Esophagus muscularis mucosa (tissue), 4 donors: ENCODE results near the gene GAS6. TPM values are rescaled to one million over a fixed set of nuclear protein-coding genes. Genes with fewer than 3 reads are reported as not detected.

ENCODE experiments used
- DNase-seq: peaks from one replicate; pipeline ENCODE4 v3.0.0-alpha.2; 2017; ENCODE audit errors: extremely low spot score
- H3K27ac ChIP-seq, 4 donors: fragments of 200-600 bp; sonication (generic); replicated peaks in 1 of 4; 1 replicate in 3 of 4; 2 replicates in 1 of 4; pipeline ENCODE4 v1.5.1; 2016 to 2019; ENCODE audit warnings: mild to moderate bottlenecking in 1 of 4
- H3K27me3 ChIP-seq, 4 donors: fragments of 200-600 bp; sonication (generic); one replicate each; pipeline versions ENCODE4 v1.5.1 to v1.6.0; 2016 to 2019
- H3K36me3 ChIP-seq, 4 donors: fragments of 200-600 bp; sonication (generic); one replicate each; pipeline ENCODE4 v1.5.1; 2016 to 2019
- H3K4me1 ChIP-seq, 4 donors: fragments of 200-600 bp; sonication (generic); one replicate each; pipeline ENCODE4 v1.5.1; 2016 to 2019
- H3K4me3 ChIP-seq, 4 donors: fragments of 200-600 bp; sonication (generic); 1 replicate in 2 of 4; 2 replicates in 2 of 4; pipeline ENCODE4 v1.5.1; 2016 to 2019; ENCODE audit warnings: mild to moderate bottlenecking in 4 of 4, moderate library complexity in 1 of 4
- H3K9me3 ChIP-seq, 4 donors: fragments of 200-600 bp; sonication (generic); 1 replicate in 3 of 4; 2 replicates in 1 of 4; pipeline ENCODE4 v1.5.1; 2016 to 2019
- CTCF ChIP-seq, 3 experiments: fragments of 200-600 bp in 2 of 3; fragments of 450-650 bp in 1 of 3; sonication (generic) in 2 of 3; IDR thresholded peaks; one replicate each; pipeline ENCODE4 v1.5.1; 2017 to 2019; ENCODE audit warnings: antibody characterized with exemption in 3 of 3, mild to moderate bottlenecking in 2 of 3, moderate library complexity in 1 of 3
- EP300 ChIP-seq: sonication (generic); formaldehyde crosslinking; IDR thresholded peaks from one replicate; pipeline ENCODE4 v1.6.1; 2017; ENCODE audit warnings: antibody characterized with exemption
- POLR2A ChIP-seq: fragments of 450-650 bp; IDR thresholded peaks from one replicate; pipeline ENCODE4 v1.6.1; 2017; ENCODE audit warnings: antibody characterized with exemption, moderate library complexity, mild to moderate bottlenecking, low read depth
- POLR2AphosphoS5 ChIP-seq, 2 donors: sonication (generic); formaldehyde crosslinking; IDR thresholded peaks; one replicate each; pipeline ENCODE4 v1.6.1; 2017; ENCODE audit warnings: antibody characterized with exemption in 2 of 2
- WGBS: methylation state at CpG from one replicate; pipeline ENCODE4 v1.1.5; 2018; 5-methylcytosine and 5-hydroxymethylcytosine counted together
- intact Hi-C: fragments of 100-400 bp; cut with DNase I; formaldehyde crosslinking; loops from one replicate; pipeline ENCODE4 v1.15.1; 2023
- total RNA-seq, 4 donors: library from RNA; depleted of rRNA; stranded (reverse); fragments of >200 nt; gene quantifications; one replicate each; pipeline versions ENCODE4 v1.1.0 to v1.2.1, GENCODE V29; 2016

Gene GAS6
- total RNA-seq, 4 donors from 2014 or later, result 241 to 459 (median 346) TPM

DNA sequence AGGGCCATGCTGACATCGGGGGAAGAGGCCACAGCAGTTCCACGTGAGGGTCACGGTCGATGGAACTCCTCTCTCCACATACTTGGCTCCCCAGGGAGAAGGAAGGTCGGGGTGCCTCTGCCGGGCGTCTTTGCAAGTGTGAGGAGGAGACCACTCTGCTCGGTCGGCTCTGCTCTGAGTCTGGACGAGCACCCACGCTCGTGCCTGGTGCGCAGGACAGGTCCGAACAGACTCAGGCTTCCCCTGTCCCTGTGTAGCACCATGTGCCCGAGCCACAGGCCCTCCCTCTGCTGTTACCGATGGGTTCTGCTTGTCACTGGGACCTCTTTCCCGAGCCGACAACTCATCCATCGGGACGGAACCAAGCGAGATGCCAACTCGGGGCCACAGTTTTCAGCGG lies 69.8 kb downstream of the GAS6 start:
- Histone ChIP-seq H3K9me3 (no peaks in the 10 kb centered on the region), H3K27me3 (no peaks in the 10 kb centered on the region), H3K4me3 (no peak overlapping the region), H3K36me3 (peaks cover 0 to 30% (median 5%) of the 10 kb centered on the region in 4 donors), H3K27ac (no peak overlapping the region), H3K4me1 (peaks cover 0 to under 1% (median 0%) of the 10 kb centered on the region in 4 donors)
- 96% methylated on average over 13 of the region's 23 CpGs for WGBS
- no peak for DNase-seq
- TF ChIP-seq CTCF (IDR thresholded peaks at IDR 0.05) (no peak), POLR2AphosphoS5 (IDR thresholded peaks at IDR 0.05) (no peak), POLR2A (no peak), EP300 (no peak)
- intact Hi-C loops, result no loop called here

DNA sequence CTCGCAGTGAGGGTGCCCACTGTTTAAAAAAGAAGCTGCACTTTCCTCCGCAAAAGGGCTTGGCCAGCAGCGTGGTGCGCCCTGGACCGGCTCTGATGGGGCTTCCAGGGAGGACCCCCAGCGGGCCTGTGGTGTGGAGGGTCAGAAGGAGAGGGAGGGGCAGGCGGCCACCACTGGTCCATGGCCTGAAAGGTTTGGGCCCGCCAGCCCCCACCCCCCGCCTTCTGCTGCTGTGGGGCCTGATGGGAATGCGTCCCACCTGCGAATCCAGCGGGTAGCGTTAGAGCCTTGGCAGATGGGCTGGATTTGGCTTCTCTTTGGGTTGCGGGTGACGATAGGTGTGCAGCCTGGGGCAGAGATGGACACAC lies 70.2 kb downstream of the GAS6 start:
- 98% methylated on average over 8 of the region's 15 CpGs for WGBS

DNA sequence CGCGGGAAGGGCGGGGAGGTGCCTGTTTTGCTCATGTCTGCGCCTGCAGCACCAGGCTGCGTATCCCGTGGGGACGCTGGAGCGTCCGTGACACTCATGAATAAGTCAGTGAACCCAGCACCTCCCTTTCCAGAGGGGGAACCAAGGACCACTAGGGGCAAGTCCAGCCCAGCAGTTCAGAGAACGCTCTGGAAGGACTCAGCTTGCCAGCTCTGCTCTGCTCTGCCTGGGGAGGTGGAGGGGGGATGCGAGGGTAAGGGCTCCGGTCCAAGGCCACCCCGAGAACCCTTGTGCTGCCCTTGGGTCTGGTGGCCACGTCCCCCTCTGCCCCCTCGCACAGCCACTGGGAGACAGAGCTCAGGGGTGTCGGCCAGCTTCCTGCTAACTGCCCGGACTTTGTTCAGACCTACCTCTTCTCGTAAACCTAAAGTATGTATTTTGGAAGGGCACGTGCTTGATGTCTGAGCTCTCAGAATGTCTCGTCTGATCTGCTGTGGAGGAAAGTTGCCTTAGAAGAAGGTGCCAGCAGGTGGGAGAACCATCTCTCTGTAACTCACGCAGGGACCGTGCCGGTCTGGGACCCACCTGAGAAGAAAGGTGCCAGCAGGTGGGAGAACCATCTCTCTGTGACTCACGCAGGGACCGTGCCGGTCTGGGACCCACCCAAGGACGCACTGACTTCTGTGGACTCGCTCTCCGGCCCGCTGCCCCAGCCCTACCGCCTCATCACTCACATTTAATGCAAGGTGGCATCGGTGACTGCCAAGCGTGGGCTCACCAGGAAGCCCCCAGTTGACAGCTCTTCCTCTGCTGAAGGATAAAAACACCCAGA lies 70.8 kb downstream of the GAS6 start:
- Histone ChIP-seq H3K27me3 (no peaks in the 10 kb centered on the region), H3K4me1 (peaks cover 0 to 6% (median 0%) of the 10 kb centered on the region in 4 donors), H3K27ac (no peak overlapping the region), H3K36me3 (peaks cover 0 to 30% (median 5%) of the 10 kb centered on the region in 4 donors), H3K4me3 (no peak overlapping the region), H3K9me3 (no peaks in the 10 kb centered on the region)
- intact Hi-C loops, result no loop called here
- no peak for DNase-seq
- TF ChIP-seq CTCF (IDR thresholded peaks at IDR 0.05) (no peak), POLR2A (no peak), POLR2AphosphoS5 (IDR thresholded peaks at IDR 0.05) (no peak), EP300 (no peak)
- WGBS, result 85% methylated on average over 27 of the region's 33 CpGs

More for the DNA sequence above, 70.2 kb downstream of the GAS6 start:
- H3K4me1 ChIP-seq, result peaks cover 0 to 4% (median 0%) of the 10 kb centered on the region in 4 donors
- intact Hi-C loops, result no loop called here
- no peaks in the 10 kb centered on the region for H3K27me3 ChIP-seq
- peaks cover 0 to 30% (median 5%) of the 10 kb centered on the region in 4 donors for H3K36me3 ChIP-seq
- no peak overlapping the region for H3K4me3 ChIP-seq
- no peaks in the 10 kb centered on the region for H3K9me3 ChIP-seq
- no peak for DNase-seq
- H3K27ac ChIP-seq, result no peak overlapping the region
- no peak for TF ChIP-seq POLR2A
- no peak for TF ChIP-seq POLR2AphosphoS5 (IDR thresholded peaks at IDR 0.05)
- no peak for TF ChIP-seq EP300
- no peak for TF ChIP-seq CTCF (IDR thresholded peaks at IDR 0.05)

GRCh38 chr13:113792236-113792770 lies 71.6 kb downstream of the GAS6 start:
- WGBS, result 68% methylated on average over 12 of the region's 12 CpGs

More at GRCh38 chr13:113792236-113792770, 71.6 kb downstream of the GAS6 start:
- intact Hi-C loops, result no loop called here
- no peak overlapping the region for H3K4me3 ChIP-seq
- no peaks in the 10 kb centered on the region for H3K9me3 ChIP-seq
- DNase-seq, result no peak
- H3K4me1 ChIP-seq, result peaks cover 0 to 6% (median 0%) of the 10 kb centered on the region in 4 donors
- TF ChIP-seq POLR2A (no peak), CTCF (IDR thresholded peaks at IDR 0.05) (no peak), POLR2AphosphoS5 (IDR thresholded peaks at IDR 0.05) (no peak), EP300 (no peak)
- no peaks in the 10 kb centered on the region for H3K27me3 ChIP-seq
- H3K36me3 ChIP-seq, result peaks cover 0 to 28% (median 5%) of the 10 kb centered on the region in 4 donors
- no peak overlapping the region for H3K27ac ChIP-seq
